Measurements from ENCODE around the gene SETD2.
A peak's percentile ranks its signal among the peaks of the same experiment; 100 is the strongest.

SETD2 gene

GRCh38 chr3:47000198-47000815 lies 163.6 kb downstream of the SETD2 start:
- DNase-seq (ENCODE audit: insufficient read length, low spot score) = no peak
- FAIRE-seq = no peak

DNA sequence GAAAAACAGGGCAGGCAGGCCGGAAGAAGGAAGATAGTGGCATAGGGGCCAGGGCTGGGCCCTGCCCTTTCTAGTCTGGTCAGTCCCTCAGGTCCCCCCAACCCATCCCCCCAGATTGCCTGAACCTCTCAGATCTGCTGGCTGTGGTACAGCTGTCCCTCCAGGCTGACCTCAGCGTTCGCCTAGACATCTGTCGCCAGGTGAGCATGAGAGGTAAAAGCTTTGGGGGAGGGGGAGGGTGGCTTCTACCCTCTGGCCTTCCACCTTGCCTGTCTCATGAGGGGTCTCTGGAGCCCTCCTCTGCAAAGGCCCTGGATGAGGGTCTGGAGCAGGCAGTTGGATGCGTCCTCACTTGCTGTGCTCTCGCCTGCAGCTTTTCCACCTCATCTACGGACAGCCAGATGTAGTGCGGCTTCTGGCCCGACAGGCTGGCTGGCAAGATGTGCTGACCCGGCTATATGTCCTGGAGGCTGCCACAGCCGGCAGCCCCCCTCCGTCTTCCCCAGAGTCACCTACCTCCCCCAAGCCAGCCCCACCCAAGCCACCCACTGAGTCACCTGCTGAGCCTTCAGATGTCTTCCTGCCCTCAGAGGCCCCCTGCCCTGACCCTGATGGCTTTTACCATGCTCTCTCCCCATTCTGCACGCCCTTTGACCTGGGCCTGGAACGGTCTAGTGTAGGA lies 164.3 kb downstream of the SETD2 start:
- no peak for DNase-seq (ENCODE audit: insufficient read length, low spot score)
- no peak for FAIRE-seq

- no peak for FAIRE-seq
- no peak for DNase-seq (ENCODE audit: insufficient read length, low spot score)
Measured at GRCh38 chr3:46998852-46999515, 164.9 kb downstream of the SETD2 start.

DNA sequence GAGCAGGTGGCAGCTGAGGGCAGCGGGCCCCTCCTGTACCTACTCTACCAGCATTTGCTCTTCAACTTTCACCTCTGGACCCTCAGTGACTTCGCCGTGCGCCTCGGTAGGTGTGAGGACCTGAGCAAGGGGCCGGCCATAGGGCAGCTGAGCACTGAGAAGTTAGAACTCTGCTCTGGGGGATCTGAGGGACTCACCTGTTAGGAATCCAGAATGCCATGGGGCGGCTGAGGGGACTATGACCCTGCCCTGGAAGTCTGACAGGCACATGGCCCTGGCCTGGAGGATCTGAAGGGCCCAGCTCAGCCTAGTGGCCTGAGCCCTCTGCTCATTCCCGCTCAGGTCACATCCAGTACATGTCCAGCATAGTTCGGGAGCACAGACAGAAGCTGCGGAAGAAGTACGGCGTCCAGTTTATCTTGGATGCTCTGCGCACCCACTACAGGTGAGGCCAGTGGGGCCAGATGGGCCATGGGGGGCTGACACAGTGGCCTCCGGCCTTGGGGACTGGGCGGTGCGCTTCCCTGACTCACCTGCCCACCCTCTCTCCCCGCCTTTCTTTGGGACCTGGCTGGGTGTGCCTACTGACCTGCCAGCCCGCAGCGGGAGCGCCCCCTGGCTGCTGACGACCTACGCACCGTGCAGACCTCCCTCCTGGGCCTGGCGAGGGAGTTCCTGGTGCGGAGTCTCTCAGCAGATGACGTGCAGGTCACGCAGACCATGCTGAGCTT lies 165.6 kb downstream of the SETD2 start:
- DNase-seq (ENCODE audit: insufficient read length, low spot score) = peak; percentile 46
- peak; percentile 40 for FAIRE-seq

DNA sequence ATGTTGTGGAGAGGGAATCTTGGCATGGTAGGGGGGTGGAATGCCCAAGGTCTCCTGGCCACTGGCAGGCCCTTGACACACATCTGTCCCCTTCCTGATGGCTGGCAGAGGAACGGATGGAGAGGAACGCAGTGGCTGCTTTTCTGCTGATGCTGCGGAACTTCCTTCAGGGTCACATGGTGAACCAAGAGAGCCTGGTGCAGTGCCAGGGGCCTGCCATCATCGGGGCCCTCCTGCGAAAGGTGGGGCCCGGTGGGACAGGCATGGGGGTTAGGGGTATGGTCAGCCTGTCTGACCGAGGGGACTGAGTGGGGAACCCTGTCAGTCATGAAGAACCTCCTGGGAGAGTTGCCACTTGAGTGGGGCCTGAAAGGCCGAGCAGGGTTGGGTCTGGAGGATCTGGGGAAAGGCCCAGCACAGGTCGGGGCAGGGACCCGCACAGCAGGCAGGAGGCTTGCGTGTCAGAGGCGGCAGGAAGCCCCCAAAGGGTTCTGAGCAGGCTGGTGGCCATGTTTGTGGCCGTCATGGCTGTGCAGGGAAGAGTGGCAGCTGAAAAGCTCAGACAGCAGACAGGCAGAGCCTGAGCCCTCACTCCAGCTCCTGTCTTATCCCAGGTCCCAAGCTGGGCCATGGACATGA lies 166.3 kb downstream of the SETD2 start:
- no peak for DNase-seq (ENCODE audit: insufficient read length, low spot score)
- FAIRE-seq = no peak

DNA sequence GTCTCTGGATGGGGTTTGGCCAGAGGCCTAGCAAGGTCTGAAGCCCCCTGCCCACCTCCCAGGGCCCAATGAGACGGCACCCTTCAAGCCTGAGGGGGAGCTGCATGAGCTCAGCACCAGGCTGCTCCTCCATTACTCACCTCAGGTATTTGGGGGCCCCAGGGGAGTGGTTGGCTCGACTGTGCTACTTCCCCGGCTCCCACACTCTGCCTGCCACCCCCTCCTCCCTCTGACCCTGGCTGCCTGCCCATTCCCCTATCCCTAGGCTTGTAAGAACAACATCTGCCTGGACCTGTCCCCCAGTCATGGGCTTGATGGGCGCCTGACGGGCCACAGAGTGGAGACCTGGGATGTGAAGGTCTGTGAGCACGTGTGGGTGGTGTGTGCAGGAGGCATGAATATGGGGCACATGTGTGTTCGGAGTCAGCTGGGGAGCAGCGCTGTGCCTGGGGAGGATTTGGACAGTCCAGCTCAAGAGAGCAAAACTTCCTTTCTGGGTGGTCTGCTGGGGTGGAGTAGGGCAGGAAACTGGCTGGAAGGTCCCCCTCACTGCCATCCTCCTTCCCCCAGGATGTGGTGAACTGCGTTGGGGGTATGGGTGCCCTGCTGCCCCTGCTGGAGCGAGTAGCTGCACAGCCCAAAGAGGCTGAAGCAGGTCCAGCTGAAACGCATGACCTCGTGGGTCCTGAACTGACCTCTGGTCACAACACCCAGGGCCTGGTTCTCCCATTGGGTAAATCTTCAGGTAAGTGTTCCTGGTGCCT lies 167.0 kb downstream of the SETD2 start:
- FAIRE-seq (no peak), DNase-seq (ENCODE audit: insufficient read length, low spot score) (no peak)

DNA sequence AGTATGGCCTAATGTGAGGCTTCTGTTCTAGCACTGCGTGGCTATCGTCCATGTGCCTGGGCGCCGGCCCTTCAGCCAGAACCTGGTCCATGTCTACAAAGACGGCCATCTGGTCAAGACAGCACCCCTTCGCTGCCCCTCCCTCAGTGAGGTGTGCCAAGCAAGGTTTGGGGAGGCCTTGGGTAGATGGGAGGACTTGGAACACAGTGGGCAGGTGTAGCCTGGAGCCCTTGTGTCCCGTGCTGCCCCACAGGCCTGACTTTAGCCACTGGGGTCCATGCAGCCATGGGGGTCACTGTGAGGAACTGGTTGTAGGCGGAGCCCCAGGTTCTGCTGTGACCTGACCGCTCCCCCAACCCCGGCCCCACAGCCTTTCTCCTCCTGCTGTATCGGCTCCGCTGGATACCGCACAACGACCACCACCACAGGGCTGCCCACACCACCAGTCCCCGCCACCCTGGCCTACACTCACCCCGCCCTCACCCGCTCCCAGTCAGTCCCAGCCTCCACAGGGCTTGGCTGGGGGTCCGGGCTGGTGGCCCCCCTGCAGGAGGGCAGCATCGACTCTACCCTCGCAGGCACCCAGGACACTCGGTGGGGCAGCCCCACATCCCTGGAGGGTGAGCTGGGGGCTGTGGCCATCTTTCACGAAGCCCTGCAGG lies 167.9 kb downstream of the SETD2 start:
- DNase-seq (ENCODE audit: insufficient read length, low spot score) (no peak), FAIRE-seq (no peak)

- FAIRE-seq (no peak), DNase-seq (ENCODE audit: insufficient read length, low spot score) (no peak)
Measured at GRCh38 chr3:46994801-46995731, 168.8 kb downstream of the SETD2 start.

DNA sequence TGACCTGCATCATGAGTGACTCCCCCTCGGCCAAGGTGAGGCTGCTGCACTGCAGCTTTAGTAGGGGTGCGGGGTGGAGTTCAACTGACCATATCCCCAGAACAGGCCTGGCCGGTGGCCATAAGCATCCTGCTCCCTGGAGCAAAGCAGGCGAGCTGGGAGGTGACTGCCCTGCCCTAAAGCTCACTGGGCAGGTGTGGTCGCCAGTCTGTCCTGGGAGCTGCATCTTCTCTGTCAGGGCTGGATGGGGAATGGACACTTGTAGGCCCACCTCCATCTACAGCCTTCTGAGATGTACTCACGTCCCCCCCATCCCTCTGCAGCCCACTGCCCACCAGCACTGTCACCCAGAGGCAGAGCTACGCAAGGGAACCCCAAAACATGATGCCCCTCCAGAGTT lies 169.9 kb downstream of the SETD2 start:
- FAIRE-seq (no peak), DNase-seq (ENCODE audit: insufficient read length, low spot score) (no peak)

GRCh38 chr3:46993292-46993691 lies 170.6 kb downstream of the SETD2 start:
- no peak for DNase-seq (ENCODE audit: insufficient read length, low spot score)
- FAIRE-seq = no peak

- FAIRE-seq (no peak), DNase-seq (ENCODE audit: insufficient read length, low spot score) (no peak)
Measured at GRCh38 chr3:46992231-46992630, 171.7 kb downstream of the SETD2 start.

DNA sequence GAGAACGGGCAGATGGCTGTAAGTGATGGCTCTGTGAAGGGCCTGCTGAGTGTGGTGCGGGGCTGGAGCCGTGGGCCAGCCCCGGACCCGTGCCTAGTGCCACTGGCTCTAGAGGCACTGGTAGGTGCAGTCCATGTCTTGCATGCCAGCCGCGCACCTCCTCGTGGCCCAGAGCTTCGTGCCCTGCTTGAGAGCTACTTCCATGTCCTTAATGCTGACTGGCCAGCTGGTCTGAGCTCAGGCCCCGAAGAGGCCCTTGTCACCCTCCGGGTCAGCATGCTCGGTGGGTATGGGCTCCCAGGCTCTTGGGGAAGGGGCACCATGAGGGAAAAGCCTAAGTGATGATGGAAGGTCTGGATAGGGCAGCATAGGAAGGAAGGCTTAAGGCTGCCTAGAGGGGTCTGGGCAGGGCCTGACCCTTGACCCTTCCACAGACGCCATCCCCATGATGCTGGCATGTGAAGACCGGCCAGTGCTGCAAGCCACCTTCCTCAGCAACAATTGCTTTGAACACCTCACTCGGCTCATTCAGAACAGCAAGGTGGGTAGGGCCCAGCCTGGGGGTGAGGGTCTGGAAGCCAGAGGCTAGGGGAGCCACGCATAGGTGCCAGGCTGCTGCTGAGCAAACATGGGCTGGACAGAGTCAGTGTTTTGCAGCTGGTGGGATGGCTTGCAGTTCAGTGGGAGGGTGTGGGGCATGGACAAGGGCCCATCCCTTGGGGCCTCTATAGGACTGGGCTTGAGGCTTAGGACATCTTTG lies 172.3 kb downstream of the SETD2 start:
- no peak for DNase-seq (ENCODE audit: insufficient read length, low spot score)
- no peak for FAIRE-seq

GRCh38 chr3:46990573-46991374 lies 173.1 kb downstream of the SETD2 start:
- FAIRE-seq (no peak), DNase-seq (ENCODE audit: insufficient read length, low spot score) (no peak)

DNA sequence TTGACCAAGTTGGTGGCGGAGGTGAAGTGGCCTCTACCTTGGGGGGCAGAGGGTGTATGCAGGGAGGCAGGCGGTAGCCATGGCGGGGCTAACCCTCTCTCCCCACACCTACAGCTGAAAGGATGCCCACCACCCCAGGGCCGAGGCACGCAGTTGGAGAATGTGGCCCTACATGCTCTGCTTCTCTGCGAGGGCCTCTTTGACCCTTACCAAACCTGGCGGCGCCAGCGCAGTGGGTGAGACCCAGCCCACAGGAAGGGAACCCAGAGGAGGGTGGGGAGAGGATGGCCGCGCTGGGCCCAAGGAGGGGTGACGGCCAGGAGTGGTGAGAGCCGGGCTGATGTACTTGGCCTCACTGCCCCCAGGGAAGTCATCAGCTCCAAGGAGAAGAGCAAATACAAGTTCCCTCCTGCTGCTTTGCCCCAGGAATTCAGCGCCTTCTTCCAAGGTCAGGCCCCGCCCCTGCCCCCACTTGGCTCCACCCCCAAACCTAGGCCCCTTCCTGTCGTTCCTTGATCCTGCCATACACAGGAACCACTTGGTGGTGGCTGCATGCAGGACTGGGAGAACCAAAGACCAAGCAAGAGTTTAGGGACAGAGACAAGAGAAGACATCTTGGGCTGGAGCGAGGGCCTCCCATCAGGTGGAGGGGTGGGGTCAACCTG lies 174.6 kb downstream of the SETD2 start:
- FAIRE-seq (no peak), DNase-seq (ENCODE audit: insufficient read length, low spot score) (no peak)

GRCh38 chr3:46988616-46989015 lies 175.3 kb downstream of the SETD2 start:
- DNase-seq (ENCODE audit: insufficient read length, low spot score) (no peak), FAIRE-seq (no peak)

- DNase-seq (ENCODE audit: insufficient read length, low spot score) (peak; percentile 20), FAIRE-seq (no peak)
Measured at GRCh38 chr3:46987743-46988401, 176.0 kb downstream of the SETD2 start.

Measured in HTR-8/SVneo (cell line).